Activated CD8-positive, alpha-beta memory T cell treated with anti-CD3 and anti-CD28 coated beads, Interleukin-2, amount 50 U/mL, for 24 hours (primary cell): ENCODE data around the gene PPP1R14C.
A peak's percentile ranks its signal among the peaks of the same experiment; 100 is the strongest.
"Not testable (repeated sequence)": the region's sequence is repeated elsewhere in the genome, so short reads cannot be mapped to it uniquely, and the experiment has no call there.

ENCODE experiments used
- DNase-seq: peaks from one replicate; pipeline ENCODE4 v3.0.0-alpha.2; 2020; ENCODE audit errors: extremely low read depth

The PPP1R14C gene

GRCh38 chr6:150169181-150169580 lies 26.3 kb downstream of the PPP1R14C start:
- no peak for DNase-seq

GRCh38 chr6:150169609-150170008 lies 26.8 kb downstream of the PPP1R14C start:
- DNase-seq, result peak; percentile 4

- no peak for DNase-seq
Measured at GRCh38 chr6:150172929-150173328, 30.1 kb downstream of the PPP1R14C start.

- DNase-seq, result no peak
Measured at GRCh38 chr6:150175586-150176151, 32.8 kb downstream of the PPP1R14C start.

- DNase-seq, result no peak
Measured at GRCh38 chr6:150176152-150176551, 33.3 kb downstream of the PPP1R14C start.

- no peak for DNase-seq
Measured at GRCh38 chr6:150176659-150177058, 33.8 kb downstream of the PPP1R14C start.

GRCh38 chr6:150177259-150177951 lies 34.6 kb downstream of the PPP1R14C start:
- DNase-seq, result no peak

- DNase-seq, result no peak
Measured at GRCh38 chr6:150177952-150178520, 35.2 kb downstream of the PPP1R14C start.

GRCh38 chr6:150179030-150179429 lies 36.2 kb downstream of the PPP1R14C start:
- DNase-seq, result no peak

- not testable (repeated sequence) for DNase-seq
Measured at GRCh38 chr6:150179907-150180424, 37.1 kb downstream of the PPP1R14C start.

- DNase-seq, result no peak
Measured at GRCh38 chr6:150180517-150180916, 37.7 kb downstream of the PPP1R14C start.

DNA sequence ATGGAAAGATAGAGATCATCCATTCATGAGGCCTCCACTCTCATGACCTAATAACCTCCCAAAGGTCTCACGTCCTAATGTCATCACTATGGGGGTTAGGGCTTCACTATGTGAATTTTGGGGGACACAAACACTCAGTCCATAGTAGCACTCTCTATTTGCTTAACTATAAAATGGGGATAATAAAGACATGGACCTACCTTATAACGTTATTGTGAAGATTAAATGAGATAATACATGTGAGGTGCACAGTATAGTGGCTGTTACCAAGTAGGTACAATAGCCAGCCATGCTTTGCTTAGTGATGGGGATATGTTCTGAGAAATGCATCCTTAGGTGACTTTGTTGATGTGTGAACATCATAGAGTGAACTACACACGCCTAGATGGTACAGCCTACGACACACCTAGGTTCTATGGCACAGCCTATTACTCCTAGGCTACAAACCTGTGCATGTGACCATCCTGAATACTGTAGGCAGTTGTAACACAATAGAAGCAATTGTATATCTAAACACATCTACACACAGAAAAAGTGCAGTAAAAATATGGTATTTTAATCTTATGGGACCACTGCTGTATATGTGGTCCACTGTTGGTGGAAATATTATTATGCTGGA lies 39.7 kb downstream of the PPP1R14C start:
- DNase-seq, result no peak

DNA sequence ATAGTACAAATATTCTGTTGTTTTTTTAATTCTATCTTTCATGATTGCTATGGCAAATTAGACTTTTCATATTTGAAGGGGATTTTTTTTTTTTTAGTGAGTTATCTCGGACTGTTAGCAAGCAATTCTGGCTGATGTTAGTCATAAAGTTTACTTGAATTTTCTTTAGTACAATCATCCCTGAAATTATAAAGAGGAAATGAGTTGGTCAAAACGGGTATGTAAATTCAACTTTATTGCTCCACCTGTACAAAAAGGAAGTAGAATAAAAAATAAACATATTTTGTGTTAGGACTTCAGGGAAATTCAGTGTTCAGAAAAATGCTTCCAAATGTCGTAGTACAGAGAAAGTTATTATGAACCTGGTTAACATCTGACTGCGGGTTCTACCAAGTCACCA lies 40.3 kb downstream of the PPP1R14C start:
- DNase-seq, result no peak

DNA sequence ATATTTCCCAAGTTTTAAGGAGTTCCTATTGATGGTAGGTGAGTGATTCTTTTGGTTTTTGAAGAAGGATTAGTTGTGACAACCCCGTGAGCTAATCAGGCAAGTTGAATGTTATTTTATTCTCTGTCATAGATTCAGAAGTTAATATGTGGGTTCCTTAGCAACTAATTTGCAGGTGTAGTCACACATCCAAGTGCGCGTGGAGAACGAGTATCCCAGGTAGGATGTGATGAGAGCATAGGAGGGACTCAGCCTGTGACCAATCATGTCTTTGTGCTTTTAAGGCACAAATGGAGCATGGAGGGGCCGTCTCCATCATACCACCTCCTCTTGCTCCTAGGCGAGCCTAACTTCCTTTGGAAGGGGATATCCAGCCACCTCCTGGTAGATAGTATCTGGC lies 41.1 kb downstream of the PPP1R14C start:
- DNase-seq, result no peak

DNA sequence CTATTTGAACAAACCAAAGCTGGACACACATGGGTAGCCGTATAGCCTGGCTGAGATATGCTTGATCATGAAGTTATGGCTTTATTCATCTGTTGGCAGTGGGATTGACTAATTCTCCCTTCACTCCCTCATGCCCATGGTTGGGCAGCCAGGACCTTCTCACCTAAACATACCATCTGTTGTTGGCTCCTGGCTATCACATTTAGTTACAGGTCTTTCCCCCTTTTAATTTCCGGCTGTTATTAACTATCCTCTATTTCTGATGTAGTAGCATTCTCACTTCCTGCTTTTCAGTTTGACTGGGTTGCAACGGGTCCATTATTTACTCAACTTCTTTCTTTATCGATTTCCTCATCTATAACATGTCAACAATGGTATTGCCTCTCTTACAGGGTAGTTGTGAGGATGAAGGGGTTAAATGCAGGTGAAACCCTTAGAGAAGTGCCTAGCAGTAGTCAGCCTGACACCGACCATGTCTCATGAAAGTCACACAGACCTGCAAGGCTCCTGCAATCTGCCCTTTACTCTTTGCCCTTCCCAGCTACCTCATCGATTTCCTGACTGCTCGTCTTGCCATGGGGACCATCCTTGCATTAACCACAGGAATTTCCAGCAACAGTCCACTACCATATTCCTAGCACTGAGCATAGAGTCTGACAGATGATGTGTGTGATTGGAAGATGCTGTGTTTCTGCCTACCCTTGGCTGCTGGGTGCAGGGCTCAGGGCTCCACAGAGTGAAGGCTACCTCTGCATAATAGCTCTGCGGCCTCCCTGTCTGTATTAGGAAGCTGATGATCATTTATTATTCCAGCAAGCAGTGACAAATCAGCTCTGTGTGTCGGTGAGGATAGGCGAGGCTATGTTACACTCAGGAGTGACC lies 42.2 kb downstream of the PPP1R14C start:
- DNase-seq, result no peak

- DNase-seq, result no peak
Measured at GRCh38 chr6:150185732-150186117, 42.9 kb downstream of the PPP1R14C start.

- DNase-seq, result no peak
Measured at GRCh38 chr6:150186129-150186898, 43.5 kb downstream of the PPP1R14C start.

DNA sequence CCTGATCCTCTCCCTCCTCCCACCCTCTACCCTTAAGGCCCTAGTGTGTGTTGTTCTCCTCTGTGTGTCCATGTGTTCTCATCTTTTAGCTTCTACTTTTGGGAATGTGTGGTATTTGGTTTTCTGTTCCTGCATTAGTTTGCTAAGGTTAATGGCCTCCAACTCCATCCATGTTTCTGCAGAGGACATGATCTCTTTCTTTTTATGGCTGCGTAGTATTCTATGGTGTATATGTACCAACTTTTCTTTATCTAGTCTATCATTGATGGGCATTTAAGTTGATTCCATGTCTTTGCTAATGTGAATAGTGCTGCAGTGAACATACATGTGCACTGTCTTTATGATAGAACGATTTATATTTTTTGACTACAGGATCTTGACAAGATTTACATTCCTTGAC lies 44.6 kb downstream of the PPP1R14C start:
- DNase-seq, result not testable (repeated sequence)

- DNase-seq, result no peak
Measured at GRCh38 chr6:150189122-150189521, 46.3 kb downstream of the PPP1R14C start.

DNA sequence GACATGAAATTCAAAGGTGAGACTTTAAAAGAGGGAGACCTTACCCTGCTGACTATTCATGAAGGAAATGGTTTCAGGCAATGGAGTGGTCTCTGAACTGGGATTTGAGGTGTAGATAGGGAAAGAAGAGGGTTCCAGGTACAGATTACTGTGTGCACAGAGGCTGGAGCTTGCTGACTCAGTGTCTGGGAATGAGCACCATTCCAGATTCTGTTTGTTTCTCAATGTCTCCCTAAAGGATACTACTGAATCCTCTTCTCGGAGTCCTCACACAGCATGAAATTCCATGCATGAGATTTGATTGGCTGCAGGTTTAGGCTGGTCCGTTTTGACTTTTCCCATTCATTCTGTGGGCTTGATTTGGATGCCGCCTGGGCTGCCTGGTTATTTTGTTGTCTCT lies 49.0 kb downstream of the PPP1R14C start:
- DNase-seq, result no peak

DNA sequence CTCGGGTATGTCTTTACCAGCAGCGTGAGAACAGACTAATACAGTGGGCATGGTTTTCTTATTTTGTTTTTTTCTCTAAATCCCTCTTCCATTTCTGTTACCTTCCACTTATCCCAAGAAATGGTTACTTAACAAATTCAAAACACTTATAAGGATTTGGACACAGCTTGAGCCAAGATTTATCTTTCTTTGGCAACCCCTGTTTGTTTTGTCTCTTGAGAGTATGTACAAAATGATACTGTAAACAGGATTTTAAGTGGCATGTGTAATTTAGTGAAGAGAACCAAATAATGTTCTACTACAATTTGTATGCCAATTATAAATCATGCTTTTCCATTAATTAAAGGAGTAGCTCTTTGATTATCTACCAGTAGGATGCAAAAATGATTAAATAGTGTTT lies 51.4 kb downstream of the PPP1R14C start:
- DNase-seq, result no peak
